A549 (cell line): Measurements from ENCODE around the gene SHISA6. TPM values are rescaled to one million over a fixed set of nuclear protein-coding genes. Genes with fewer than 3 reads are reported as not detected.

Experiments
- ATAC-seq, 2 experiments: fragments of 200-7000 bp in 1 of 2; fragments of >200 bp in 1 of 2; cut with Nextera tagmentation in 1 of 2; cut with Tn5 transposase in 1 of 2; 3 replicates each; pipeline versions ENCODE4 v1.8.0 to v1.9.1; 2018 to 2020; ENCODE audit warnings: mild to moderate bottlenecking in 1 of 2, moderate library complexity in 1 of 2
- CTCF ChIA-PET: fragments of 300-600 bp; sonication (Branson Sonifier 250); formaldehyde crosslinking; extraction: SDS; loops from one replicate; lab custom pipeline; 2021; ENCODE audit warnings: antibody characterized with exemption, inconsistent platforms; lab: Yijun Ruan, JAX
- POLR2A ChIA-PET: fragments of 350-600 bp; formaldehyde crosslinking; extraction: SDS; loops from one replicate; lab custom pipeline; 2021; ENCODE audit warnings: antibody characterized with exemption, inconsistent platforms; lab: Yijun Ruan, JAX
- DNase-seq, 2 experiments: peaks; one replicate each; pipeline versions ENCODE4 v3.0.0 to v3.0.0-alpha.2; 2011 to 2016; ENCODE audit warnings: low read depth in 1 of 2, low spot score in 1 of 2
- FAIRE-seq: peaks from 2 replicates; lab custom pipeline; 2011; peaks lifted over from hg19 to GRCh38; lab: Jason Lieb, UNC
- H3K27ac ChIP-seq, 2 experiments: fragments of >200 bp; sonication (Bioruptor Twin); formaldehyde crosslinking; 3 replicates each; pipeline ENCODE4 v1.5.1; 2016 to 2017
- H3K4me1 ChIP-seq: fragments of >200 bp; sonication (Bioruptor Twin); formaldehyde crosslinking; 3 replicates; pipeline ENCODE4 v1.6.1; 2016
- H3K4me2 ChIP-seq: fragments of >200 bp; sonication (Bioruptor Twin); formaldehyde crosslinking; 3 replicates; pipeline ENCODE4 v1.6.1; 2016
- H3K4me3 ChIP-seq: fragments of >200 bp; sonication (Bioruptor Twin); formaldehyde crosslinking; 3 replicates; pipeline ENCODE4 v1.5.1; 2016
- H3K9me3 ChIP-seq: fragments of >200 bp; sonication (Bioruptor Twin); formaldehyde crosslinking; 3 replicates; pipeline ENCODE4 v1.6.1; 2016
- ATOH8 ChIP-seq: fragments of 250-450 bp; sonication (Bioruptor Pico); IDR thresholded peaks from 2 replicates; pipeline ENCODE4 v1.5.0; 2020; ENCODE audit warnings: low read depth, mild to moderate bottlenecking, moderate library complexity
- CBX2 ChIP-seq: fragments of 200-600 bp; sonication (generic); IDR thresholded peaks from 2 replicates; pipeline ENCODE4 v1.6.1; 2016; ENCODE audit warnings: low read depth, mild to moderate bottlenecking, borderline replicate concordance
- CBX8 ChIP-seq: fragments of 200-600 bp; sonication (generic); IDR thresholded peaks from 2 replicates; pipeline ENCODE4 v1.6.1; 2016
- CEBPB ChIP-seq, 2 experiments: fragments of >200 bp in 1 of 2; sonication (Bioruptor Twin) in 1 of 2; formaldehyde crosslinking in 1 of 2; IDR thresholded peaks; 2 replicates each; pipeline ENCODE4 v1.6.1; 2012 to 2016
- E2F6 ChIP-seq: IDR thresholded peaks from 2 replicates; pipeline ENCODE4 v1.6.1; 2012; ENCODE audit warnings: low read depth, borderline replicate concordance
- EHMT2 ChIP-seq: fragments of 200-600 bp; sonication (generic); IDR thresholded peaks from 2 replicates; pipeline ENCODE4 v1.6.1; 2016; ENCODE audit warnings: antibody characterized with exemption, low read depth, mild to moderate bottlenecking, moderate library complexity
- ELK1 ChIP-seq: fragments of 150-350 bp; IDR thresholded peaks from 2 replicates; pipeline ENCODE4 v1.6.1; 2014; ENCODE audit warnings: low read depth, mild to moderate bottlenecking, low read length
- ESRRA ChIP-seq: fragments of 150-350 bp; IDR thresholded peaks from 2 replicates; pipeline ENCODE4 v1.6.1; 2014; ENCODE audit warnings: mild to moderate bottlenecking, low read length, borderline replicate concordance
- FOXS1 ChIP-seq: fragments of 250-450 bp; sonication (Bioruptor Pico); IDR thresholded peaks from 2 replicates; pipeline ENCODE4 v1.5.0; 2020; ENCODE audit warnings: mild to moderate bottlenecking, moderate library complexity
- GATA3 ChIP-seq: IDR thresholded peaks from 2 replicates; pipeline ENCODE4 v1.6.1; 2012; ENCODE audit warnings: borderline replicate concordance
- HOXA7 ChIP-seq: fragments of 250-450 bp; sonication (Bioruptor Pico); IDR thresholded peaks from 2 replicates; pipeline ENCODE4 v1.5.0; 2020; ENCODE audit warnings: mild to moderate bottlenecking, moderate library complexity
- HOXB13 ChIP-seq: fragments of 250-450 bp; sonication (Bioruptor Pico); IDR thresholded peaks from 2 replicates; pipeline ENCODE4 v1.5.0; 2020; ENCODE audit warnings: low read depth, mild to moderate bottlenecking, moderate library complexity
- HOXB5 ChIP-seq: fragments of 250-450 bp; sonication (Bioruptor Pico); IDR thresholded peaks from 2 replicates; pipeline ENCODE4 v1.5.0; 2020; ENCODE audit warnings: mild to moderate bottlenecking, moderate library complexity
- JUN ChIP-seq, 2 experiments: fragments of >200 bp; sonication (Bioruptor Twin); formaldehyde crosslinking; IDR thresholded peaks; 2 replicates in 1 of 2; 3 replicates in 1 of 2; pipeline ENCODE4 v1.6.1; 2016 to 2017
- JUNB ChIP-seq: fragments of >200 bp; sonication (Bioruptor Twin); formaldehyde crosslinking; IDR thresholded peaks from 2 replicates; pipeline ENCODE4 v1.6.1; 2016
- KDM5A ChIP-seq: fragments of 200-600 bp; sonication (generic); IDR thresholded peaks from 2 replicates; pipeline ENCODE4 v1.6.1; 2016; ENCODE audit warnings: antibody characterized with exemption, mild to moderate bottlenecking
- MYC ChIP-seq: IDR thresholded peaks from 2 replicates; pipeline ENCODE4 v1.6.1; 2012; ENCODE audit warnings: mild to moderate bottlenecking, inconsistent platforms, low read length, improper control_type of control experiment, borderline replicate concordance
- NPAS2 ChIP-seq: fragments of 250-450 bp; sonication (Bioruptor Pico); IDR thresholded peaks from 2 replicates; pipeline ENCODE4 v1.8.0; 2022; ENCODE audit warnings: mild to moderate bottlenecking, moderate library complexity, borderline replicate concordance
- RAD21 ChIP-seq, 2 experiments: fragments of >200 bp in 1 of 2; sonication (Bioruptor Twin) in 1 of 2; formaldehyde crosslinking in 1 of 2; IDR thresholded peaks in 1 of 2; conservative IDR thresholded peaks in 1 of 2; 2 replicates in 1 of 2; 3 replicates in 1 of 2; pipeline ENCODE4 v1.6.1; 2012 to 2018; ENCODE audit warnings: inconsistent platforms in 1 of 2
- RARB ChIP-seq: fragments of 250-450 bp; sonication (Bioruptor Pico); IDR thresholded peaks from 2 replicates; pipeline ENCODE4 v1.8.0; 2021; ENCODE audit warnings: mild to moderate bottlenecking, moderate library complexity
- SMC3 ChIP-seq: fragments of >200 bp; sonication (Bioruptor Twin); formaldehyde crosslinking; IDR thresholded peaks from 3 replicates; pipeline ENCODE4 v1.6.1; 2018; ENCODE audit warnings: inconsistent platforms
- ZC3H11A ChIP-seq: fragments of 450-650 bp; IDR thresholded peaks from 2 replicates; pipeline ENCODE4 v1.6.1; 2014; ENCODE audit warnings: antibody characterized with exemption, mild to moderate bottlenecking
- WGBS: methylation state at CpG from one replicate; pipeline ENCODE4 v1.1.6; 2017; ENCODE audit errors: missing lambda C conversion rate; 5-methylcytosine and 5-hydroxymethylcytosine counted together
- polyA plus RNA-seq, 4 experiments: library from polyadenylated mRNA; depleted of rRNA in 3 of 4; stranded (reverse); fragments of >200 nt; fragmentation: RNase III in 1 of 4; extraction: RNeasy Plus Mini Kit Qiagen cat#74134 plus additional on column Dnase treatment in 1 of 4; gene quantifications; 2 replicates in 3 of 4; 3 replicates in 1 of 4; pipeline ENCODE4 v1.2.3, GENCODE V29; 2011 to 2017

SHISA6 gene
- polyA plus RNA-seq, 2 of the 4 experiments (the other 2 are of a cell fraction) = not detected

GRCh38 chr17:11251561-11252107 lies 10.6 kb downstream of the SHISA6 start:
- no peak for DNase-seq
- Histone ChIP-seq H3K4me1 (no peaks in the 10 kb centered on the region), H3K4me2 (no peak overlapping the region), H3K9me3 (no peaks in the 10 kb centered on the region), H3K27ac (no peak overlapping the region), H3K4me3 (no peak overlapping the region)
- FAIRE-seq = no peak
- CTCF ChIA-PET = interaction anchor here (0.5 to 1.1 kb wide), 4 partner anchors 15 to 770 kb away, joined by 3 to 4 read pairs (median 3); no protein-coding TSS in a partner anchor
- TF ChIP-seq E2F6 (no peak), ATOH8 (CRISPR knock-in tag) (no peak), CEBPB (IDR thresholded peaks at IDR 0.05) (no peak), KDM5A (no peak), ESRRA (no peak), FOXS1 (CRISPR knock-in tag) (no peak), HOXB13 (CRISPR knock-in tag) (no peak), GATA3 (no peak), SMC3 (no peak), JUNB (no peak), RAD21 (conservative IDR thresholded peaks at IDR 0.05 in 1 of 2, IDR thresholded peaks at IDR 0.05 in 1 of 2) (no peak), JUN (IDR thresholded peaks at IDR 0.05) (no peak), NPAS2 (CRISPR knock-in tag) (no peak), ZC3H11A (no peak), MYC (no peak), HOXA7 (CRISPR knock-in tag) (no peak), EHMT2 (no peak)
- 14% methylated on average over 11 of the region's 11 CpGs for WGBS
- POLR2A ChIA-PET = no interaction called here
- ATAC-seq = peak in 1 of 2 experiments; percentile 30; a peak in 1 of 6 replicates

GRCh38 chr17:11252146-11252545 lies 11.1 kb downstream of the SHISA6 start:
- CTCF ChIA-PET = no interaction called here
- ATAC-seq = no peak
- Histone ChIP-seq H3K4me3 (no peak overlapping the region), H3K4me1 (no peaks in the 10 kb centered on the region), H3K9me3 (no peaks in the 10 kb centered on the region), H3K27ac (no peak overlapping the region), H3K4me2 (no peak overlapping the region)
- 15% methylated on average over 11 of the region's 11 CpGs for WGBS
- POLR2A ChIA-PET = no interaction called here
- no peak for DNase-seq
- FAIRE-seq = no peak
- TF ChIP-seq E2F6 (no peak), KDM5A (no peak), CBX8 (no peak), ELK1 (no peak), JUNB (no peak), EHMT2 (no peak), SMC3 (no peak), ZC3H11A (no peak), HOXB5 (CRISPR knock-in tag) (no peak), CBX2 (no peak), RARB (no peak)
